Activated CD8-positive, alpha-beta memory T cell treated with anti-CD3 and anti-CD28 coated beads for 36 hours (primary cell): ENCODE measurements around the gene TNP1. TPM values are rescaled to one million over a fixed set of nuclear protein-coding genes. Genes with fewer than 3 reads are reported as not detected.

Experiments
- CTCF ChIA-PET: fragments of 350-600 bp; sonication (Branson Sonifier 250); formaldehyde crosslinking; loops from one replicate; lab custom pipeline; 2021; ENCODE audit warnings: antibody characterized with exemption; lab: Charles Lee
- POLR2A ChIA-PET: fragments of 350-600 bp; sonication (Branson Sonifier 250); formaldehyde crosslinking; loops from one replicate; lab custom pipeline; 2021; ENCODE audit warnings: antibody characterized with exemption; lab: Charles Lee
- total RNA-seq, 2 experiments: library from RNA; stranded (reverse); gene quantifications; one replicate each; pipeline ENCODE4 v1.2.3, GENCODE V29; 2021

The TNP1 gene
- total RNA-seq, 2 experiments from 2014 or later = not detected

- CTCF ChIA-PET = interaction anchor here (0.5 kb wide), 1 partner anchor 610 kb away, joined by 3 read pairs; no protein-coding TSS in a partner anchor
- POLR2A ChIA-PET = no interaction called here
These were observed 18.2 kb upstream of the TNP1 start for GRCh38 chr2:216878072-216878471.

- POLR2A ChIA-PET = no interaction called here
- CTCF ChIA-PET = no interaction called here
These were observed 17.2 kb upstream of the TNP1 start for GRCh38 chr2:216877085-216877484.

GRCh38 chr2:216875862-216876261, 16.0 kb upstream of the TNP1 start:
- ChIA-PET CTCF (no interaction called here), POLR2A (no interaction called here)

DNA sequence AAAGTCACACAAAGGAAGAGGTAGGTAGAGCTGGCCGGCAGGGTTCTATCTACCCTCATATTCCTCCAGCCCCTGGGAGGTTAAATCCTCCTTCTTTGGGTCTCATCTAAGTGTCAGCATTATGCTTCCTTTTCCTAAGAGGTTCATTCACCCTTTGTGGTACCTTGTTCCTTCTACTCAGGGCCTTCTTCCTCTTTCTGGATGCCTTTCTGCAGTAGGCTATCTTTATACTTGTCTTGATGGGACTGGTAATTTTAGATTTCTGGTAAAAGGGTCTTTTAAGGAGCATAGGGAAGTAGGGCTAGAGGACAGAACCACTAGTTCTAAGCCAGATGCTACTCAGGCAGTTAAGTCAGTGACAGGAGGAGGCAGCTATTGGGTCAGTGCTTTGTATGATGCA, 13.7 kb upstream of the TNP1 start:
- ChIA-PET CTCF (no interaction called here), POLR2A (no interaction called here)

- ChIA-PET POLR2A (no interaction called here), CTCF (no interaction called here)
These were observed 12.8 kb upstream of the TNP1 start for GRCh38 chr2:216872624-216873023.

DNA sequence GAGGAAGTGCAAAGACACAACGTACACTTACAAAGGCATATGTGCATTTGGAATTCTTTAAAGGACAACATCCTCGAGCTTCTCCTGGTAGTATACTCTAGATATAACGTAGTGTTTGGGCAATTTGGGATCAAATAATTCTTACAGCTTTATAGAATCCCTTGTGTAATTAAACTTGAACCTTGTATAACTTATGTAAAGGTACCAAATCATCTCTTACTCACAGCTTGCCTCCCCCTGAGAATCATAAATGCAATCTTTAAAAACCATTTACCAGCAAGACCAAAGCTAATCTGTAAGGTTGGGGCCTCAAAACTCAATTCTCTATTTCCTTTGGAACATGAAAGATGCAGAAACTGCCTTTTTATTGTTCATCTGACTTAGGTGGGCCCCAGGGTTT, 12.2 kb upstream of the TNP1 start:
- POLR2A ChIA-PET = no interaction called here
- CTCF ChIA-PET = no interaction called here

DNA sequence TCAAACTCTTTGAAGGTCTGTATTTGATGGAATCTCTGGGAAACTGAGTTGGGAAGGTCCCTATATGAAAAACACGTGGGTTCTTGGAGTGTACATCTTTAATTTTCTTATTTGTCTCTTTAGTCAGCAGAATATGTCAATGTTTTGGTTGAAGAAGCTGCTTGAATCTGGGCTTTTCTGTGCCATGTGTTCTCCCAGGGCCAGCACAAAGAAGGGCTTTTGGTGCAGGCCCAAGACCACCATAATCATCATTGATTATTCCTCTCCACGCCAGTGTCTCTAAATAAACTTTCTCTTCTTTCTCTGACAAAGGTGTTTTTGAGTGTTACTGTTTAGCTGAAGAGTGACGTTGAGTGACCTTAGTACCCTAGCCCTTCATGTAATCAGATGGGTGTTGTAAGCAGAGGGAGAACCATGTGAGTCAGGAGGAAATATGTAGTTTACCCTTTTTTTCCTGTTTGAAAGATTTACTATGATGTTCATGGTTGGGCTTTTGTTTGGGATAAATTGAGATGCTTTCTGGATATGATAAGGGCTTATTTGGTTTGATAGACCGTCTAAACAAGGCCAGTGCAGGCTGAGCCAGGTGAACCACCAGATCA, 11.6 kb upstream of the TNP1 start:
- ChIA-PET CTCF (no interaction called here), POLR2A (no interaction called here)

DNA sequence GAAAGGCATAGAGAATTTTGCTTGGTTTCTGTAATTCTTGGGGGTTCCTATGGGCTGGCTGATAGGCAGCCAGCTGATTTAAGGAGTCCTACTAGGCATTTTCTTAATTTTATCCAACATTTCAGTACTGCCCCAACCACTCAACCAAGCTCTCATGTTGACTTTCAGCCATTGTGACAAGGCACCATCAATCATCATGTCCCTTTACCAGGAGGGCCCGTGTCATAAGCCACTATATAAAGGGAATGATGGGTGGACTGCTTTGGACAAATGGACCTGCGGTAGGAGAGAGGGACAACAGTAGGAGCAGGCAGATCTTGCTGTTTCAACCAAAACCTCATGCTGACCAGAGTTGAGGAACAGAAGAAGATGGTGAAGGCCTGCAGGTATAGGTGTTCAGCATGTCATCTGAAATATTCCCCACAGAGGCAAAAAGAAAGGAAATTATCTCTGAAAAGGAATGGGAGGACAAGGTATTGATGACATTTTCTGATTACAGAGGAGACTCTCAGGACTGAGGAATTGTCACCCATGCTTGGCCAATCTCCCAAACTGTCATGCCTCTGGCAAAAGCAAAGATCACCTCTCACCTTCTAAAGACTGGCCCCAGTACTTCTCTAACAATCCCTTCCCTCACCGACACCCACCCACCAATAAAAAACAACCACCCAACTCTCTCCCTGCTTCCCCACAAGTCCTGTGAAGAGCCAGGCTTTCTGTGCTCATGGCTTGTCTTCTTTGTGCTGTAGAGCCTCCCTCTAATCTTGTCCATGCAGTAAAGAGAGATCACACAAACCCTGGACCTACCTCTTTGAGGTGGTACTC, 10.9 kb upstream of the TNP1 start:
- CTCF ChIA-PET = no interaction called here
- POLR2A ChIA-PET = no interaction called here

- POLR2A ChIA-PET = no interaction called here
These were observed 6.7 kb upstream of the TNP1 start for GRCh38 chr2:216866515-216867095.

DNA sequence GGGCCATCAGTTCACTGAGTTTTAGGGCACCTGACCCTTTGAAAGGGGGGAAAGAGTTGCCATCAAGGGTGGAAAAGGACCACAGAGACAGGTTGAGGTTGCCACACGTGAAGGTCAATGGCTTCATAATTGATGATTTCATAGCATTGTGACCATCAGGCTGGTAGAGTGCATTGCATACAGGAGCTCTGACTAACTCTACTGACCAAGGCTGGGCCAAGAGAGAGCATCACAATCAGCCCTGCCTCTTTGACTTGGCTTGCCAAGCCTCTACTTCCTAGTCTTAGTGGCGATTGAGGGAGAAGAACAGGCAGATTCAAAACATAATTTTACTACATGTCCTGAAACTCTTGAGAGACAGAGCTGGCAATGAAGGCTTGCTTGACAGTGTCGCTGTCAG, 5.8 kb upstream of the TNP1 start:
- POLR2A ChIA-PET = no interaction called here
- CTCF ChIA-PET = no interaction called here

More at GRCh38 chr2:216866515-216867095, 6.7 kb upstream of the TNP1 start:
- CTCF ChIA-PET = no interaction called here

DNA sequence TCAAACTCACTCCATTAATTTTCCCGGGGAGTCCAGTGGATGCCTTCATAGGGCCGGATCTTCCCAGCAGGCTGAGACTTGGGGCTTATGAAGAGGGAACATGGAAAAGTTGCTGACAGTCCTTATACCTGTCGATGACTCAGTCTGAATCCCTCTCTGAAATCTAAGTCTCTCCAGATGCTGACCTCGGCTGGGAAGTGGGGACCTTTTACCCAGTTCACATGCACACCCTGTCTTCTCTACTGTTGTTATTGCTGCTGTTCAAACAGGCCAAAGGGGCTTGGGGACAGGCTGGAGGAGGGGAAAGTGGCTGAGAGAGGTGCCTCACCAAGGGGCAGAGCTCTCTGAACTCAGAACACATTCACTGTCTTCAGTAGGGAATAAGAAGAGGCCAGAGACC, 4.1 kb upstream of the TNP1 start:
- ChIA-PET POLR2A (no interaction called here), CTCF (no interaction called here)

- CTCF ChIA-PET = no interaction called here
- POLR2A ChIA-PET = no interaction called here
These were observed 2.9 kb upstream of the TNP1 start for GRCh38 chr2:216862628-216863398.

DNA sequence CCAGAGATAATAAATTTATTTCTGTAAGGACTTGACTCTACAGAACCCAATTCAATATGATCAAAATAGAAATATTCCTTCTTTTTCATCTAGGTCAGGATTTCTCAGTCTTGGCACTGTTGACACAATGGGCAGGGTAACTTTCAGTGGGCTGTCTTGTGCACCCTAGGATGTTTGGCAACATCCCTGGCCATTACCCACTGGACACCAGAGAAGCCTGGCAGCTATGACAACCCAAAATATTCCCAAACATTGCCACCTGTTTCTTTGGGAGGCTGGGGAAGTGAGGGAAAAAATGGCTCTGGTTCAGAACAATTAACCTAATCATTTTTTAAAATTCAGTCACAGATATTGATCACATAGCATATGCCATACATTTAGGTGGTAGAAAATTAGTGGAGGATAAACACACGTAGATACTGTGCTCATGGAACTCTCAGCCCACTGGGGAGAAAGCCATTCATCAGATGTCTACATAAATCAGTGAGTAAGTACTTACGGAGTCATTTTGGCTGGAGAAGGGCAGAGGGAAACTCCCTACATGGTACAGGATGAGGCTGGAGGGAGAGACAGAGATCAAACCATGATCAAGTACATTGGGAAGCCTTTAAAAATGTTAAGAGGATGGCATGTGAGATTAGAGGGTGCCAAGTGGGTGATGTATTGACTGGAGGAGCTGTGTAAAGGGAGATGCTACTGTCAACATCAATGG, 718 bp upstream of the TNP1 start:
- ChIA-PET CTCF (no interaction called here), POLR2A (no interaction called here)

DNA sequence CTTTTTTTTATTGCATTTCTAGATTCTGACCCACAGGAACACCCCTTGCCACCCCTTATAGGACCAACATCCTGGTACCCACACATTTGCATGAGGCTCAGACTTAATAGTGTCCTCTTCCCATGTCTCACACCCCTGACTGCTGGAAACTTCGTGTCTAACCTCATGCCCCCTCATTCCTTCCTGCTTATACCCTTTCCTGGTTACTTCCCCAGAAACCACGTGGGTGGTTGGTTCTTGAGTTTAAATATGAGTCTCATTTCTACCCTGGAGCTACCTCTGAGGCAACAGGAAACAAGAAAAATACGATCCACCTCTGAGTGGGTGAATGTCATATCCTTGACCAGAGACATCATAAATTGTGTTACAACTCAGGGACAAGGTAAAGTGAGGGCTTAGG, 1.6 kb downstream of the TNP1 start:
- ChIA-PET CTCF (no interaction called here), POLR2A (no interaction called here)

- POLR2A ChIA-PET = no interaction called here
- CTCF ChIA-PET = no interaction called here
These were observed 2.7 kb downstream of the TNP1 start for GRCh38 chr2:216857131-216857550.

GRCh38 chr2:216856406-216857065, 3.3 kb downstream of the TNP1 start:
- ChIA-PET POLR2A (no interaction called here), CTCF (no interaction called here)

GRCh38 chr2:216855605-216856004, 4.3 kb downstream of the TNP1 start:
- POLR2A ChIA-PET = no interaction called here
- CTCF ChIA-PET = no interaction called here

DNA sequence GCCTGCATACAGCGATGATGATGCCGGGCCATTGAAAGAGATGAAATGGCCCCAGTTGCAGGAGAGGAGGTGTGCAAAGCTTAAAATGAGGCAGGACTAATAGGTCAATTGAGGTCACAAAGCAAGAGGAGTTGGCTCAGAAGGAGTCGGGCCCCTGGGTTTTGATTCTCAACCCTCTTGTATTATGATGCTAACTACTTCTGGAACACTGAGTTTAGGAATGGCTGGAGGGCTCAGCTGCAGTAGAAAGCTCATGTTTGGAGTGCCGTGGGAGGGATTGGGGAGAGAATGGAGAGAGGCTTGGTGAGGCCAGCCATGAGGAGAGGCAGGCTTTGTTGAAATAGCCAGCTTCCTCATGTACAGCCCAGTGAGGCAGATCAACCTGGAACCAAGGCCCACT, 4.8 kb downstream of the TNP1 start:
- CTCF ChIA-PET = no interaction called here
- POLR2A ChIA-PET = no interaction called here

DNA sequence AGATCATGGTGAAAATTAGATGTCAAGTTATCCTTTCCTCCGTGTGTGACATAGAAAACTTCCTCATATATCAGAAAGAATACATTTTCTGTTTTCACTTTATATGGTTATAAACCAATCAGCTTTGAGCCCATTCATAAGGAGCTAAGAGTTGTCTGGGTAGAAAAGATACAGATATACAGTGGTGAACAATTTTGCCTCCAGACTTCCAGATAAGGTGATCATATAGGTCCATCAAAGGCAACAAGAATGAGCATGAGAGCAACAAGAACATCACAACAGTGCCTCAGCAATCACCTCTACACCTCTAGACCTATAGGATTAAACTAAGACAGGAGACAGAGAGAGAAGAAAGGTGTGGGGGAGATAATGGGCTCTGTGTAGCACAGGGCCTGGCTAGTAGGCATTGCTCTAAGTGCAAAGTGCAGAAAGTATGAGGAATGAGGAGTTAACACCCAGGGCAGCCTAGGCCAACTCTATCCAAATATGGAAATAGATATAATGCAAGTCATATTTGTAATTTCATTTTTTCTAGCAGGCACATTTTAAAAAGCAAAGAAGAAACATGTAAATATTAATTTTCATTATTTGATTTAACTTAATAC, 8.3 kb downstream of the TNP1 start:
- POLR2A ChIA-PET = no interaction called here
- CTCF ChIA-PET = no interaction called here
